Measurements from ENCODE around the gene CNMD.

CNMD gene

DNA sequence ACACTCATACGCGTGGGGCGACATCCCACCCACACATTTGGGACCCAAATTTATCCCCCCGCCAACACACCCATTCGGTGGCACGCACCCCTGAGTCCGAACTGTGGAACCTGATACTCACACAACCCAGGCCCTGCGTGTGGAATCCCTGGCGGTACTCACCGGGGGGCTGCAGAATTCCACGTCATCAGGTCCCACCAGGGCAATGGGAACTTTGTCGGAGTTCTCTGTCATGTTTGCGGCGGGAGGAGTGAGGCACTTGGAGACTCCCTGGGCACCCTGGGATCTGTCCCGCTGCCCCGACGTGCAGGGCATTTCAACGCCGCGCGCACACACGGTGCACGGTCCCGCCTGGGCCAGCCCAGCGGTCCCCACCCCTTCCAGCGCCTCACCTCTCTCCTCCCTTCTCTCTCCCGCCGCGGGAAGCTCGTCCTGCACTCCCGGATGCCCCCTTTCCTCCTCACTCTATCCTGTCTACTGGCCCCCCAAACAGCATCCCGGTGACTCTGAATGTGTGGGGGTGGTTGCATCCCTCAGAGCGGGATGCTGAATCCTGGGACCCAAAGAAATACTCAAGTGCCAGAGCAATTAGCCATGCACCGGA is at the start of gene CNMD:
TSS of gene CNMD (minus strand) at position 353 of the 604 bp plus-strand sequence. CDS start at position 234, 119 bp downstream.
- DNase-seq (ENCODE audit: extremely low read depth in 1 of 2, low read depth in 1 of 2): no peak

DNA sequence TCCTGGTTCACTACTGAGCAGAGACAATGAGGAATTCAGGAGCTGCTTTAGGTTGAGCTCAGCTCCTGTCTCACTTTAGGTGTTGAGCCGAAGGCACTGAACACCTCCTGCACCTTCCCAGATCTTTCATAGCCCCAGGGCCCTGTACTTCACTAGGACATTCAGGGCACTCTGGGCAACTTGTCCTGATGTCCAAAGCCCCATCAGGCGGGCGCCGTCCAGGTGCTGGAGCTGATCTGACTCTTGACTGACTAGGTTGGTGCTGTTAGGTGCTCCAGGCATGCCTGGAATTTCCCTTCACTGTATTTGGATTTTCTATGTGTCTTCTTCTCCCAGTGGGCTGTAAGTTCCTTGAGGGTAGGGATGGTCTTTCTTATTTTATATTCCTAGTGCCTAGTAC is 48.4 kb upstream of the CNMD start:
- no peak for DNase-seq (ENCODE audit: extremely low read depth in 1 of 2, low read depth in 1 of 2)

DNA sequence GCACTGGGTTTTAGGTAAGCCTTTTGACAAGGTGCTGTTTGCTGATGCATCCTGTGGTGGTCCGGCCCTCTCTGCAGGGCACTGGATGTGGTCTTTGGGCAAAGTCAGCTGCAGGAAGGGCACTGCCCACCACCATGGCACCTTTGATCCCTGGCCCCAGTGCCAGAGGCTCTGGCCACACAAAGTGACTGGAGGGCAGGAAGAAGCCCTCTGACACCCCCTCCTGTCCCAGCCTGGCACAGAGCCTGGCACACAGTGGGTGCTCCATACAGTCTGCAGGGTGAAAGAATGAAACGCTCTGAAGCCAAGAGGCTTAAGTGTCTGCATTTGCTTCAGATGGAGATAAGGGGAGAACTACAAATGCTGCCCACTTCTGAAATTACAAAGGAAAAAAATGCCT is 47.6 kb upstream of the CNMD start:
- DNase-seq (ENCODE audit: extremely low read depth in 1 of 2, low read depth in 1 of 2): no peak

DNA sequence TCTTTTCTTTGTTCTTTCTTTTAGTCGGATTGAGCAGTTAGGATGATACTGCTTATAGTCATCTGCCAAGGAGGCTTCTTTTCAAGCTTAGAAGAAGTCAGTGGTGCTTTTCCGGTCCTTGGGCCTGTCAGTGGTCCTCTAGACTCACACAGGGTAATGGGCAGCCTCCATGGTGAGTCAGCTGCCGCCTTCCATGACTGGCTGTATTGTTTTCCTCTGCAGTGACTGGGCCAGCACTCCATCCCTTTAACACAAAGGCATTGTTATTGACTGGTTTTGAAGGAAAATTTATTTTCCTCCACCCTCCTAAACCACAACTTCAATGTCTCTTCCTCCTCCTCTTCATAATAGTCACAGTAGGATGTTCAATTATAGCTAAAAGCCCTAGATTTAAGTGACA is 47.1 kb upstream of the CNMD start:
- DNase-seq (ENCODE audit: extremely low read depth in 1 of 2, low read depth in 1 of 2): no peak

DNA sequence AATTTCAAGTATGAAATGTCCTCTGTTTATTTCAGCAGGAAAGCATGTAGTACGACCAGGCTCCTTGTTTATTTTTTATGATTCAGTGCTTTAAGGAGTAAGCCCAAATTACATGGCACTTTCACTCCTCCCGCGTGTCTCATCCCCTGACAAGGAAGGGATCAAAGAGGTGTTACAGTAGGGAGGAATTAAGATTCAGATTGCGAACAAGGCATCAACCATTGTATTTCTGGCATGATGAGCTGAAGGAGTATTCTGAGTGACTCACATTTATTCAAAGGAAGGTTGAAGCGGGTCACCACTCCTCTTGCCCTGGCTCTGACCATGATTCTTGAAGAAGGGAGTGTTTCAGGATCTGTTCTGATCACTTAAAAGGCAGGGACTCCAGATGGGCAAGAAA is 46.1 kb upstream of the CNMD start:
- DNase-seq (ENCODE audit: extremely low read depth in 1 of 2, low read depth in 1 of 2): no peak

DNA sequence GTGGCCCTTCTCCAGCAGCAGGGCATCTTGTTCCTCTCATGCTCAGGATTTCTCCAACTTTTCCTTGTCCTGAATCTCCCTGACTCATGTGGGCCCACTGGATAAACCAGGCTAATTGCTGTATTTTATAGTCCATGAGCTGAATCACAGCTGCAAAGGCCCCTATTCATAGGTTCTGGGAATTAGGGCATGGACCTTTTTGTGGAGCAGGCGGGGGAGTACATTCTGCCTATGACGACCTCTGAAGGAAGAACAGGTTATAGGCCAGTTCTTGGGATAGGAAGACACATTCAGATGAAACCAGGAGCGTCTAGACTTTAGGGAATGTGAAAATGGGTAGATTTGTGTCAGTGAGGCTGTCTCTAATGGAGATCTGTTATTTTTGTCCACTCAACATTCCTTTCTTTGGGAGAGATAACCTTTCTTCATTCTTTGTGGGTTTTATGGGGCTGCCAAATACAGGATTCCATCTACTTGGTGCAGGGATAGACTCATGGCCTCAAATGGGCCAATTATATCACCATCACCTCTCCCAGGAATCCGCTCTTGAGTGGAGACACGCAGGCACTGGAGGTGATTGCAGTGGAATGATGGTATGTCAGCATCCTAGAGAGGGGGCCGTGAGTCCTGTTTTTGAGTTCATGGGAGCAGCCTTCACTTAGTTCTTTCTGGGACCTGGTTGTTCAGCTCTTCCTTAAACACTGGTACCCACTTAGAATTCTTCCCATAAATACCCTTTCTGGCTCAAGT is 45.1 kb upstream of the CNMD start:
- no peak for DNase-seq (ENCODE audit: extremely low read depth in 1 of 2, low read depth in 1 of 2)

DNA sequence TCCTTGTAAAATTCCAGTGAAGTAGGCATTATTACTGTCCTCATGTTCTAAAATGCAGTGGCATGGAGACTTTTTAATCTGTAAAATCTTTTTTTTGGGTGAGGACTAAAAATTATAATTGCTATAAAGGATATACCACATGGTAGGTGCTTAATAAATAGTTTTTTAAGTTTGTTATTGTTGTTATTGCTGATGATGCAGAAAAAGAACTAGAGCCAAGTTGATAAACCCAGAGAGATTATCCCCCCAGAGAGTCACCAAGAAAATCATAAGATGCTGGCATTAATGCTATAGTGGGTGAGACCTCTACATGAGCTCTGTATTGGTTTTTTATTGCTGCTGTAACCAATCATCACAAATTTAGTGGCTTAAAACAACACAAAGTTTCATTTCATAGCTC is 44.3 kb upstream of the CNMD start:
- no peak for DNase-seq (ENCODE audit: extremely low read depth in 1 of 2, low read depth in 1 of 2)

DNA sequence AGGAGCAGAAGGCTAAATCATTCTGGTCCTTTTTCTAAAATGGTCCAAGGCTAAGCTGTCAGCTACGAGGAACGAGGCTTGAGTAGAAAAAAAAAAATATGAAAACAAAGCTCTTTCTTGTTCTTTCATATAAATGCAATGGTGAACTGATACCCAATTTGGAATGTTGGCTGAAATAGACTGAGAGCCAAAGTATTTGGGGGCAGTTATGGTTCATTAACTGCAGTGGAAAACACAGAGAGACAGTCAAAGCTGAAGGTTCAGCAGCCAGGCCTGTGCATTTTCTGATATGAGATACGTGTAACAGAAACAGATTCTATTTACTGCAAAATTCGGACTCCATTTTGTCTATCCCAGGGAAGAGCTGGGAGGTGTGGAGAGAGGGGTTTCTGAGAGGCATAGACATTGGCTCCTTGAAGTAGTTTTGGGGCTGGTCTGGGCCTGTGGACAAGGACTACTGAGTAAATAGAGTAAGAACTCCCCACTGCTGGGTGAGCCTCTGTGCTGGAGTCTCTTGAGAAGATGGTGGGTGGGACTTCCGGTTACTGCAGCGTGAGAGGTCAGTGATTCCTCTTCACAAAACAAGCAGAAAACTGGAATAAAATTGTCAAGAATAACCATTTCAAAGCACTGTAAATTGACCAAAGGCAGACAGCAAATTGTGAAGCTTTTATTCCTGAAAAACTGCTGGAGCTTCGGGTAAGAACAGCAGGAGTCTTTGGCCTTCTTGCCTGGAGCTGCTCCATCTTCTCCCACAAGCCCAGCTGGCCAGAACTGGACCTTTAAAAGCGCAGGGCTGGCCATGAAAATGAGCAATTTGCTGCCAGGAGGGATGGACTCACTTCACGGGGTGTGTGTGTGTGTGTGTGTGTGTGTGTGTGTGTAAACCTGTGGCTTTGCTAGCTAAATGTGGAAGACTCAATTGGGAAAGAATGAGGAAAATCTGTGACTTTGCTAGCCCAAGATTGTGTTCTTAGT is 43.1 kb upstream of the CNMD start:
- DNase-seq (ENCODE audit: extremely low read depth in 1 of 2, low read depth in 1 of 2): no peak

DNA sequence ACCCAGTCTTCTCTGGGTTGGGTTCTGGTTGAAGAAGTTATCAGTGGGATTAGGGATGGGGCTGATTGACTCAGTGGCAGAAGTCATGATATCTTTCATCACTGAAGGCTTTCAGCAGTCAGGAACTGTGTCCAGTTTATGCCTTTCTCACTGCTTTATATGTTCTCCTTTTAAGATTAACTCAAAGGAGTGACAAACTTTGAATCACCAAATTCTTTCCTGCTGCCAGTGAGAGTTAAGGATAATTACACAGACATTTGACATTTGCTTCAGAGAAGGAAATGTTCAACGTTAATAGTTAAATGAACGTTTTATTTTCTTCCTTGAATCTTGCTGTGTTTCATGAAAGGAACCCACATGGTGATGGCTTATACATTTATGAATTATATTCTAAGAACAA is 41.0 kb upstream of the CNMD start:
- no peak for DNase-seq (ENCODE audit: extremely low read depth in 1 of 2, low read depth in 1 of 2)

DNA sequence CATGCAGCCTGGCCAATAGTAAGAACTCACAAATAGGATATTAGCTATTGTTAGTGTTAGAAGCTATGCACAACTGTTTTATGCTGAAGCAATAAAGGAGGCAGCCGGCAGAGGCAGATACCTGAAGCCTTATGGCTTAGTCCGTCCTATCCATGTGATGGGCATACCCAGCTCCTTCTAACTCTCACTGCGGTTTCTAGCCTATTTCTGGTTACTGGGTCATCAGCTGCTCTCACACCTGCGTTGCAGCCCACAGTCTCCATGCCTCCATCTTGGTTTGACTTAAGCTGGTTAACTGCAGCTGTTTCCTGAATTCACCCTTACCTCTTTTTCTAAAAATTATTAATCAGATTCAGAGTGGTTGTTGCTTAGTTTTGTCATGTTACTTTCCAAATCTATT is 40.5 kb upstream of the CNMD start:
- DNase-seq (ENCODE audit: extremely low read depth in 1 of 2, low read depth in 1 of 2): no peak

DNA sequence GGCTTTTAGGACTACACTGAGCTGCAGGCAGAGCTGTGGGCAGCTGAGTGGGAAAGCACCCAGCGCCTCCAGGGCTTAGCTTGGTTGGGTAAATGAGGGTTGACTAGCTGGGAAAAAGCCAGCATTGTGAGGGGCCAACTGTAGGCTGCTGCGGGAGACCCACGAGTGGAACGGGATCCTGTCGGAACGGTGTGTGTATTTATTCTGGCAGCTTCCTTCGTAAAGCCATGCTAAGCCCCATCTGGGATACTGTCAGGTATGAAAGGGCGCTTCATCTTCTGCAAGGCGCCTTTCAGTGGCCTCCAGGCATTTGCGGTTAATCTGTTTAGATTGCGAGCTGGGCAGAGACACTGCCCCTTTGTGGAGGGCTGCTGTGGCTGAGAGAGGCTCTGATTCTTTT is 39.5 kb upstream of the CNMD start:
- DNase-seq (ENCODE audit: extremely low read depth in 1 of 2, low read depth in 1 of 2): no peak

DNA sequence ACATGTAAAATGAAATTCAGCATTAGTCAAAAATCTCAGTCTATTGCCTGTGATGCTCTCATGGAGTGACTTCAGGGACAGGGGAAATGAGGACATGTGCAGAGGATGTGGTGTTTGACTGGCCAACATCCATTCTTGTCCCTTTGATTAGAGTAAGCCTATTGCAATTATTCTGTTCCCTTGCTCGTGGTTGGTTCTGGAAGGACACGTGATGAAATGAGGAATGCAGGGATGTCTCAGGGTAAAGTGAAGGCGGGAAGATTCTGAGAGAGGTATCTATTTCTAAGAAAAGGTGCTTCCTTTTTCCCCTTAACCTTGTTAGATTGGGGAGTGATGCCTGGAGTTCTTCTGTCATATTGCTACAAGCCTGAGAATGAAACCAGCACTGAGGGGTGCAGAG is 37.1 kb upstream of the CNMD start:
- DNase-seq (ENCODE audit: extremely low read depth in 1 of 2, low read depth in 1 of 2): no peak

DNA sequence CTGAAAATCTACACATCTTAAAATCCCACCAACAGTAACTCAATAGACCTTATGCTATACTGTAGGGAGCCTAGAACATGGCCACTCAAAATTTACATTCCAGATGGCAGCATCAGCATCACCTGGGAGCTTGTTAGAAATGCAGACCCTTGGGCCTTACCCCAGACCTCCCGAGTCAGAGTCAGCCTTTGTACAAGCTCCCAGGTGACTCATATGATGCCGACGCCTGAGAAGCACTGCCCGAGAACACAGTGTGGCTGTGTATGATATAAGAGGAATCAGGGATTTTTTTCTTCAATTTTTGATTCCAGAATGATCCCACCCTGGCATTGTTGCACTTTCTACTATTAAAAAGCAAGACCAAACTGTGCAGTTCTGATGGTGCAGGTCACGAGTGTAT is 35.9 kb upstream of the CNMD start:
- no peak for DNase-seq (ENCODE audit: extremely low read depth in 1 of 2, low read depth in 1 of 2)

DNA sequence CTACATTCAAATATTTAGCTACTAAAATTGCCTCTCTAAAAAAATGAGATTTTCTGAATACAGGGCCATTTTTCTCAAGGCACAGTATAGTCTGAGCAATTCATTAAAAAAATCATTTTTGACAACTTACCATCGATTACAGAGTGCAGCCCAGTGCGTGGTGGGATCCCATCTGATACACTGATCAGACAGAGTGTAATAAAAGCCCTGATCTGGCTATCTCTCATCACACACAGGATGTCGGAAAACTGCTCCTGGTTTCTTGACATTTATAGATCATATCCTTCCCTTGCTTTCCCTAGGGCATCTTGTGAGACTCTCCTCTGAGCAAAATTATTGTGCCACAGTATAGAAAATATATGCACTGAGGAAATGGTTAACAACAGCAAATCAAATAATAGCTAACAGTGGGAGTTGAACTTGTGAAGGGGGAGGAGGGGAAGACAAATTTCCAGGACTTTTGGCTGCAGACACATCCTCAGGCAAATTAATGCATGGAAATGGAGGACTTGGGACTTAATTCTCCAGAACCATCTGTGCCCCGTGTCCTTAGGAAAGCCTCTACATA is 28.4 kb upstream of the CNMD start:
- DNase-seq (ENCODE audit: extremely low read depth in 1 of 2, low read depth in 1 of 2): no peak

DNA sequence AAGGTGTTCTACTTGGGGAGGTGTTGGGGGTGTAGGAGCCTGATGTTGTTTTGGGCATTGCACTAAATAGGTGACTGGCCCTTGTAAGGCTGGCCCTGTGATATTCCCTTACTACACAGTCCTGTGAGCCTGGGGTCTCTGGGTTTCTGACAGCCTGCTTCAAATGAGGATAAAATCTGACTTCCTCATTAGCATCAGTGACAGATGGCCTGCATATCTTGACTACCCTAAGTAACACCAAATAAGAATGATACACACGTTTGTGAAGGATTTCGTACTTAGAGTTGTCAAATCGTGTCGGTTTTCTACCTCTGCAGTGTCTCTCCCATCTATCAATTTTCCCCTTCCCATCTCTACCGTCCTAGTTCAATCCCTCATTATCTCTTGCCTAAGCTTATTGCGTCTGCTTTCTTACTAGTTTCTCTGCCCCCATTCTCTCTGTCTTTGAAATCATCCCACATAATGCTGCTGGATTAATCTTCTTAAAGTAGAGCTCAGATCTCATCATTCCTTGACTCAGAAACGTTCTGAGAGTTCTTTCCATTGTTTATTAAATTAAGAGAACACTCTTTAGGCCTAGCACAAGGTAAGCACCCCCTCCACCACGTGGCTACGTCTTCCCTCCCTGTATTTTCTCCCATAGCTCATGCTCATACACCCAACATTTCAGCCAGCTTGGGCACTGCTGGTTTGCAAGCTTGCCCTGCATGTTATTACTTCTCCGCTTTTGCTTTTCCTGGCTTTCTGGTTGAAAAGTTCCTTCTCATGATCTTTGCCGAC is 26.2 kb upstream of the CNMD start:
- no peak for DNase-seq (ENCODE audit: extremely low read depth in 1 of 2, low read depth in 1 of 2)

DNA sequence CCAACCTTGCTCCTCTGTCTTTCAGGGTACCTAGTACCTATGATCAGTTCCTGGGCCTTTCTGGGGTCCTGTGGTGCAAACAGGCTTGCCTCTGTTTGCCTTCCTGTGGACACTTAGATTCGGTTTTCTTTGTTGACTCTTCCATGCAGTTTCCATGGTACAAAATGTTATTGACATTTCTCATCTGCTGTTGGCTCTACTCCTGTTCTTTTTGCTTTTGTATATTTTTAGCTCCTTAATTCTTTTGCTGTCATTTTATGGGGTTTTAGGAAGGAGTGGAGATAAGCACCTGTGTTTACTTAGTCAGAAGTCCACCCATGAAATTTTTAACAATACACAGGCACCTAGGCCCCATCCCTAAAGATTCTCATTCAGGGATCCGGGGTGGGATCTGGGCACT is 20.5 kb upstream of the CNMD start:
- no peak for DNase-seq (ENCODE audit: extremely low read depth in 1 of 2, low read depth in 1 of 2)

DNA sequence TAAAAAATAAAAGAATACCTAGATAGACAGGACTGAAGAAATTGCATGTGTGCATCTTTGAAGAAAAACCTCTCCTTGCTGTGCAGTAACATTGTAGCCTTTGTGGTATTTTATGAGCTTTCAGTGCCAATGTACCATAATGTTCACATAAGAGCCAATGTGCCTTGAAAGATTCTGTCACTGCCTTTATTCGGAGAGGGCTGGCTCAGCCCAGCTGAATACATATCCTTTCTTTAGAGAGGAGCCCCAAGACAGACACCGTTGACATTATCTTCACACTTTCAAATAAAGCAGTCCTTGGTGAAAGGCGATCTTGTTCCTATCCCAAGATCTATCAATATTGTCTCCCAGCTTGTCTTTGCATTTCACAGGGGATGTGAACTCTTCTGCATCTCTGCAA is 18.5 kb upstream of the CNMD start:
- no peak for DNase-seq (ENCODE audit: extremely low read depth in 1 of 2, low read depth in 1 of 2)

DNA sequence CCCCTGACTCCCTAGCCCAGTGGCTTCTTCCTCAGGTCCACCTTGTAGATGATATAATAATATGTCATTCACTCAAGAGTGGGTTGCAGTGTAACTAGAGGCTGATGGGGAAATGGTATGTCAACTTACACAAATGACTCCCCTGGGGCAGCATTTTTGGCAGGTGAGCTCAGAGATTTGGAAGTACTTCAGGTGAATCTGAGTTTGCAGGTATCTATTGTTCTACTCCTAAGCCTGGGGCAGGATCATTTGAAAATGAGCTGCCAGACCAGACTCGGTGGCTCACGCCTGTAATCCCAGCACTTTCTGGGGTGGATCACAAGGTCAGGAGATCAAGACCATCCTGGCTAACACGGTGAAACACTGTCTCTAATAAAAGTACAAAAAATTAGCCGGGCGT is 11.6 kb upstream of the CNMD start:
- DNase-seq (ENCODE audit: extremely low read depth in 1 of 2, low read depth in 1 of 2): no peak

DNA sequence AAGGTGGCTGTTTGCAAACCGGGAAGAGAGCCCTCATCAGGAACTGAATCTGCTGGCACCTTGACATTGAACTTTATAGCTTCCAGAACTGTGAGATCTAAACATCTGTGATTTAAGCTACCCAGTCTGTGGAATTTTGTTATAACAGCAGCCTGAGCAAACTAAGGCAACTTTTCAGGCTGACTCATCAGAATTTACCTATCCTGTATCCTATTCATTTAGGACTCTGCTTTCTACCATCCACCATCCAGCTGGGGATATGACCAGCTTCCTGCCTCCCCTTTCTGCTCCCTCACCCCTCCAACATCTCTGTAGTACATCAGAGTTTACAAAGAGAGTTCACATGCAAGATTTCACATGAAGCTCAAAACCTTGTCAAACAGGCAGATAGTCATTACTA is 11.1 kb upstream of the CNMD start:
- DNase-seq (ENCODE audit: extremely low read depth in 1 of 2, low read depth in 1 of 2): no peak

DNA sequence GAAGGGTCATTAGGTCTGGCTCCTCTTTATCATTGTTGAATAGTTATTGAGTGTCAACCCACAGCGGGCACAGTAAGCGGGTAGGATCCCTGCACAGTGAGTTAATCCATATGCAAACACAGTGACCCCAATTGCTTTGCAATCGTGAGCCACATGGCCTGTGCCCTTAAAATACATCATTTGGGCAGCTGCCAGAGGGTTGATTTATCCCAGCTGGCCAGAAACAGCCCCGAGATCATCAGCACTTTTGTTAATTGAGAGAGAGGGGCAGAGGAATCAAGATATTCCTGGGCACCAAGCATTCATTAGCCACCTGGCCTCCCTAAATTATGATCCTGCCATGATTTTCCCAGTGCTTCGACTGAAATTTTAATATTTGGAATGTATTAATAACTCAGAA is 9.8 kb upstream of the CNMD start:
- no peak for DNase-seq (ENCODE audit: extremely low read depth in 1 of 2, low read depth in 1 of 2)

DNA sequence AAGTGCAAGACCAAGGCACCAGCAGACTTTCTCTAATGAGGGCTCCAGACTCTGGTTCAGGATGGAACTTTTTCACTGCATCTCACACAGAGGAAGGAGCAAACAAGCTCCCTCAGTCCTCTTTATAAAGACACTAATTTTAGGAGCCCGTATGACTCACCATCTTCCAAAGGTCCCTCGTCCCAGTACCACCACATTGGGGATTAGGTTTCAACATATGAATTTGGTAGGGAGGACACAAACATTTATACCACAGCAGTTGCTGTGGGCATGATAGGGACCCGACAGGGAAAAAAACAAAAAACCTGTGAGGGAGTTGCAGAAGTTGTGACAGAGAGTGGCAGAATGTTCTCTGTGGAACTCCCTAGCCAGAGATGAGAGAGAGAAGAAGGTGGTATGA is 6.5 kb upstream of the CNMD start:
- no peak for DNase-seq (ENCODE audit: extremely low read depth in 1 of 2, low read depth in 1 of 2)
